Neural cell (in vitro differentiated cells): Measurements from ENCODE around the gene ATF1. TPM values are rescaled to one million over a fixed set of nuclear protein-coding genes. Genes with fewer than 3 reads are reported as not detected.

ENCODE experiments used
- H2AFZ ChIP-seq: fragments of 200-600, 300-800 bp; sonication (generic), shearing (Covaris generic); 2 replicates; pipeline ENCODE4 v1.6.0; 2014; ENCODE audit warnings: low read depth, mild to moderate bottlenecking, antibody characterized with exemption, low read length, moderate library complexity
- H3F3A ChIP-seq: fragments of 200-600 bp; shearing (Covaris generic); 2 replicates; pipeline ENCODE4 v1.6.1; 2016; ENCODE audit warnings: mild to moderate bottlenecking, moderate library complexity, mixed read lengths, antibody characterized with exemption, low read length; ENCODE audit not compliant: insufficient read depth, poor library complexity, severe bottlenecking
- H3K27ac ChIP-seq: fragments of 200-600, 300-800 bp; sonication (generic), shearing (Covaris generic); 2 replicates; pipeline ENCODE4 v1.5.1; 2014; ENCODE audit warnings: mild to moderate bottlenecking, low read length, moderate library complexity
- H3K27me3 ChIP-seq: fragments of 300-800, 200-600 bp; sonication (generic), shearing (Covaris generic); 2 replicates; pipeline ENCODE4 v1.6.0; 2014; ENCODE audit warnings: mild to moderate bottlenecking, low read depth, low read length, moderate library complexity; ENCODE audit not compliant: insufficient read depth
- H3K36me3 ChIP-seq: fragments of 300-800, 200-600 bp; sonication (generic), shearing (Covaris generic); 2 replicates; pipeline ENCODE4 v1.5.1; 2014; ENCODE audit warnings: mild to moderate bottlenecking, antibody characterized with exemption, low read length, moderate library complexity; ENCODE audit not compliant: insufficient read depth
- H3K4me2 ChIP-seq: fragments of 300-800, 200-600 bp; sonication (generic), shearing (Covaris generic); 2 replicates; pipeline ENCODE4 v1.6.0; 2014; ENCODE audit warnings: mild to moderate bottlenecking, low read length
- H3K4me3 ChIP-seq: fragments of 300-800, 200-600 bp; sonication (generic), shearing (Covaris generic); 2 replicates; pipeline ENCODE4 v1.5.1; 2014; ENCODE audit warnings: mild to moderate bottlenecking, low read length, moderate library complexity
- H3K79me2 ChIP-seq: fragments of 200-600 bp; shearing (Covaris generic); replicated peaks from 2 replicates; pipeline ENCODE4 v1.6.0; 2014; ENCODE audit warnings: mild to moderate bottlenecking, low read length, moderate library complexity; ENCODE audit not compliant: insufficient read depth
- H3K9ac ChIP-seq: fragments of 300-800, 200-600 bp; sonication (generic), shearing (Covaris generic); 2 replicates; pipeline ENCODE4 v1.6.1; 2016; ENCODE audit warnings: mild to moderate bottlenecking, low read length, mixed read lengths
- H3K9me2 ChIP-seq: fragments of 200-600 bp; shearing (Covaris generic); 2 replicates; pipeline ENCODE4 v1.6.1; 2016; ENCODE audit warnings: mild to moderate bottlenecking, low read length, mixed read lengths; ENCODE audit not compliant: insufficient read depth
- H3K9me3 ChIP-seq: fragments of 200-600, 300-800 bp; sonication (generic), shearing (Covaris generic); 2 replicates; pipeline ENCODE4 v1.6.1; 2016; ENCODE audit warnings: mild to moderate bottlenecking, mixed run types, low read length, moderate library complexity, mixed read lengths
- H4K20me1 ChIP-seq: fragments of 200-600 bp; shearing (Covaris generic); 2 replicates; pipeline ENCODE4 v1.6.1; 2016; ENCODE audit warnings: mild to moderate bottlenecking, mixed run types; ENCODE audit not compliant: insufficient read depth
- CTCF ChIP-seq: fragments of 450-650 bp; IDR thresholded peaks from 2 replicates; pipeline ENCODE4 v1.5.1; 2014; ENCODE audit warnings: antibody characterized with exemption, mild to moderate bottlenecking, moderate library complexity; ENCODE audit not compliant: poor library complexity, severe bottlenecking
- EP300 ChIP-seq: fragments of 450-650 bp; conservative IDR thresholded peaks from 2 replicates; pipeline ENCODE4 v1.6.1; 2014; ENCODE audit warnings: antibody characterized with exemption, mild to moderate bottlenecking, moderate library complexity; ENCODE audit not compliant: poor library complexity, severe bottlenecking
- MXI1 ChIP-seq: fragments of 450-650 bp; conservative IDR thresholded peaks from 2 replicates; pipeline ENCODE4 v1.6.1; 2014; ENCODE audit warnings: antibody characterized with exemption, mild to moderate bottlenecking; ENCODE audit not compliant: poor library complexity, severe bottlenecking
- POLR2AphosphoS5 ChIP-seq: IDR thresholded peaks from 2 replicates; pipeline ENCODE4 v1.6.1; 2012
- RAD21 ChIP-seq: fragments of 450-650 bp; conservative IDR thresholded peaks from 2 replicates; pipeline ENCODE4 v1.6.1; 2014; ENCODE audit warnings: antibody characterized with exemption, mild to moderate bottlenecking, moderate library complexity
- REST ChIP-seq: IDR thresholded peaks from 2 replicates; pipeline ENCODE4 v1.6.1; 2012; ENCODE audit warnings: borderline replicate concordance
- SMC3 ChIP-seq: fragments of 450-650 bp; conservative IDR thresholded peaks from 2 replicates; pipeline ENCODE4 v1.6.1; 2014; ENCODE audit warnings: antibody characterized with exemption, mild to moderate bottlenecking, moderate library complexity; ENCODE audit not compliant: poor library complexity
- TAF1 ChIP-seq: IDR thresholded peaks from 2 replicates; pipeline ENCODE4 v1.6.1; 2012; ENCODE audit warnings: low read depth
- polyA minus RNA-seq: library from RNA; depleted of rRNA, polyadenylated mRNA; stranded (reverse); fragments of >200 nt; gene quantifications from 2 replicates; pipeline ENCODE4 v1.2.3, GENCODE V29; 2014
- polyA plus RNA-seq: library from polyadenylated mRNA; depleted of rRNA; stranded (reverse); fragments of >200 nt; gene quantifications from 2 replicates; pipeline ENCODE4 v1.2.3, GENCODE V29; 2014

The ATF1 gene
- polyA plus RNA-seq (11.0 and 11.3 TPM in 2 replicates), polyA minus RNA-seq (18.9 and 20.7 TPM in 2 replicates)

- Histone ChIP-seq H3K27ac (peak within 1 kb of the TSS; percentile 99), H4K20me1 (no peaks in the 10 kb centered on the region), H3F3A (no peaks in the 10 kb centered on the region), H3K9ac (peak within 1 kb of the TSS; percentile 97), H3K4me3 (peak within 1 kb of the TSS; percentile 98), H3K79me2 (peaks cover 23% of the 10 kb centered on the region), H3K36me3 (no peaks in the 10 kb centered on the region), H3K9me2 (no peaks in the 10 kb centered on the region), H2AFZ (peak within 1 kb of the TSS; percentile 85), H3K9me3 (no peaks in the 10 kb centered on the region), H3K27me3 (no peaks in the 10 kb centered on the region), H3K4me2 (peak within 1 kb of the TSS; percentile 89)
- peak; percentile 76 for TF ChIP-seq MXI1
- TF ChIP-seq CTCF = no peak
- no peak for TF ChIP-seq RAD21
- peak; percentile 69 for TF ChIP-seq REST
- TF ChIP-seq POLR2AphosphoS5 = peak; percentile 99
- TF ChIP-seq TAF1 = peak; percentile 88
- peak; percentile 57 for TF ChIP-seq EP300
Observed at GRCh38 chr12:50763639-50764285, at the start of gene ATF1. Gene ATF1 (plus strand): TSS chr12:50764101. CDS start chr12:50780146, 16,045 bp downstream.

GRCh38 chr12:50715174-50715573 lies 48.7 kb upstream of the ATF1 start:
- H3K36me3 ChIP-seq = peaks cover 5% of the 10 kb centered on the region

GRCh38 chr12:50718760-50719159 lies 45.1 kb upstream of the ATF1 start:
- H3K4me2 ChIP-seq = no peak overlapping the region
- no peaks in the 10 kb centered on the region for H3F3A ChIP-seq
- no peak overlapping the region for H3K27ac ChIP-seq
- H3K36me3 ChIP-seq = peaks cover 10% of the 10 kb centered on the region
- no peaks in the 10 kb centered on the region for H3K79me2 ChIP-seq
- TF ChIP-seq CTCF (no peak), POLR2AphosphoS5 (no peak), MXI1 (no peak), RAD21 (no peak), SMC3 (no peak), TAF1 (no peak), REST (no peak)
- no peak overlapping the region for H3K9ac ChIP-seq
- H3K27me3 ChIP-seq = no peaks in the 10 kb centered on the region
- H4K20me1 ChIP-seq = no peaks in the 10 kb centered on the region
- no peak overlapping the region for H2AFZ ChIP-seq
- no peak overlapping the region for H3K4me3 ChIP-seq
- H3K9me3 ChIP-seq = no peaks in the 10 kb centered on the region
- H3K9me2 ChIP-seq = no peaks in the 10 kb centered on the region

More at GRCh38 chr12:50715174-50715573, 48.7 kb upstream of the ATF1 start:
- H3K79me2 ChIP-seq = no peaks in the 10 kb centered on the region
- no peaks in the 10 kb centered on the region for H4K20me1 ChIP-seq
- H3K27me3 ChIP-seq = no peaks in the 10 kb centered on the region
- H3F3A ChIP-seq = no peaks in the 10 kb centered on the region
- no peak overlapping the region for H3K4me2 ChIP-seq
- no peak overlapping the region for H3K9ac ChIP-seq
- no peak overlapping the region for H3K27ac ChIP-seq
- H2AFZ ChIP-seq = no peak overlapping the region
- H3K9me3 ChIP-seq = no peaks in the 10 kb centered on the region
- no peak overlapping the region for H3K4me3 ChIP-seq
- H3K9me2 ChIP-seq = no peaks in the 10 kb centered on the region
- TF ChIP-seq MXI1 = no peak
- no peak for TF ChIP-seq EP300
- no peak for TF ChIP-seq TAF1
